ENCODE results near the gene ARL8B.

Gene ARL8B

DNA sequence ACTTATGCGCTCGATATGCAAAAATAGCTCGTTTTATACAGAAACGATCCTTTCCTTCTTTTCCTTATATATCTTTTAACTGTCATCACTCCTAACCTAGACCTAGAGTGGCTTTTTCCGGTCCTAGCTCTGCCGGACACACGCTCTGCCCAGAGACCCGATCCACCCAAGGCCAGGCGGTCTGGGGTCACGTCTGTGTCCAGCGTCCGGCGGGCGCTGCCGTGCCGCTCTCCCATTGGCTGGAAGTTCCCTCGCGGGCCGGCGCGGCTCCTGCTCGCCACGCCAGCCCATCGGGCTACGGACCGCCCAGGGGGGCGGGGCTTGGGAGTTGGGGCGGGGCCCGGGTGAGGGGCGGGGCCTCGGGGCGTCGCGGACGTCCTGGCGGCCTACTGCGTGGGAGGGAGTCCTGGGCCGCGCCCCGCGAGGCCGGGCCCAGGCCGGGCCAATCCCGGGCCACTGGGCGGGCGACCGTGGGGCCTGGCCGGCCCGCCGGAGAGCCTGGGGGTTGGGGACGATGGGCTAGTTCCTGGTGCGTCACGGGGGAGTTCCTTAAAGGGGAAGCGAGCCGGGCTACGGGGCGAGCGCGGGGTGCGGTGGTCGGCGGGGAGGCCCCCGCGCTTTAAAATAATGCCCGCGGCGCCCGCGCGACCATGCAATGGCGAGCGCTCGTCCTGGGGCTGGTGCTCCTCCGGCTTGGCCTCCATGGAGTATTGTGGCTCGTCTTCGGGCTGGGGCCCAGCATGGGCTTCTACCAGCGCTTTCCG, 65.2 kb downstream of the ARL8B start, which contains the start of gene EDEM1:
TSS of gene EDEM1 (plus strand) at position 552 of the 764 bp plus-strand sequence. CDS start at position 651, 99 bp downstream.
- DNase-seq (ENCODE audit: low spot score): peak; percentile 97

DNA sequence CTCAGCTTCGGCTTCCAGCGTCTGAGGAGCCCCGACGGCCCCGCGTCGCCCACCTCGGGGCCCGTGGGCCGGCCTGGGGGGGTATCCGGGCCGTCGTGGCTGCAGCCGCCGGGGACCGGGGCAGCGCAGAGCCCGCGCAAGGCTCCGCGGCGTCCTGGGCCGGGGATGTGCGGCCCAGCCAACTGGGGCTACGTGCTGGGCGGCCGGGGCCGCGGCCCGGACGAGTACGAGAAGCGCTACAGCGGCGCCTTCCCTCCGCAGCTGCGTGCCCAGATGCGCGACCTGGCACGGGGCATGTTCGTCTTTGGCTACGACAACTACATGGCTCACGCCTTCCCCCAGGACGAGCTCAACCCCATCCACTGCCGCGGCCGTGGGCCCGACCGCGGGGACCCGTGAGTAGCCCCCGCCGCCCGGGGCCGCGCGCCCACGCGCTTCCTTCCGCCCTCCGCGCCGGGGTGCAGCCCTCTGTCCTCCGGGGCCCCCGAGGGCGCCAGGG, 65.9 kb downstream of the ARL8B start:
- peak; percentile 36 for DNase-seq (ENCODE audit: low spot score)

DNA sequence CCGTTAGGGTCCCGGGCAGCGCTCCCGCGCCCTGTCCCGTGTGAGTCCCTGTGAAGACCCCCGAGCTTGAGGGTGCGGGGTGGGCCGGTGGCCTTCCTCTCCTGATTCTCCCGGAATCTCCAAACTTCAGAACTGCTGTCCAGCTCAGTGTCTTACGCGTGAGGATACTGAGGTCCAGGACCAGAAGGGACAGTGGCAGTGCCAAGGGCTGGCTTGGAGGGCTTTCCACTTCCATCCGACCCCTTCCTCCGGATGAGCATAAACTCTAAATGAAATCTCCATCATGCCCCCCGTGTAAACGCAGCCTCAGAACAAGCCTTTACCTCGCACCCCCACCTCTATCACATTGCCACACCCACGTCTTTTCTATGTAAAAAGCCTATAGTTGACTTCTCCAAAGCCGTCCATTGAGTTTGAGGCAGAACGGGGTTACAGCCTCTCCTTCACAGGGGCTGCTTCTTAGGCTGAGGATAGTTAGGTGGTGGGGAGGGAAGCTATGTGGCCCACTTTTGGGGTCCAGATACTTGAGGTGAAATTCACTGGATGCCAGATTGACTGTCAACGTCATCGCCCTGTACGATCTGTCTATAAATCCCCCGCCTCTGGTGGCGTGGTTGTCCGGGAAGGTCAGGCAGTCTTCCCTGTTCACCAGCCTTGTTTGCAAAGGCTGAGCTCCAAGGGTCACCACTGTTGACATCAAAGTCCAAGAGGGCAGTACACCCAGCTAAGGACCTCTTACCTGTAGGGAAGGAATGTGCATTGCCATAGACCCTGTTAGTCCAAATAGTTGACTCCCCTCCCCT, 66.5 kb downstream of the ARL8B start:
- peak; percentile 69 for DNase-seq (ENCODE audit: low spot score)

DNA sequence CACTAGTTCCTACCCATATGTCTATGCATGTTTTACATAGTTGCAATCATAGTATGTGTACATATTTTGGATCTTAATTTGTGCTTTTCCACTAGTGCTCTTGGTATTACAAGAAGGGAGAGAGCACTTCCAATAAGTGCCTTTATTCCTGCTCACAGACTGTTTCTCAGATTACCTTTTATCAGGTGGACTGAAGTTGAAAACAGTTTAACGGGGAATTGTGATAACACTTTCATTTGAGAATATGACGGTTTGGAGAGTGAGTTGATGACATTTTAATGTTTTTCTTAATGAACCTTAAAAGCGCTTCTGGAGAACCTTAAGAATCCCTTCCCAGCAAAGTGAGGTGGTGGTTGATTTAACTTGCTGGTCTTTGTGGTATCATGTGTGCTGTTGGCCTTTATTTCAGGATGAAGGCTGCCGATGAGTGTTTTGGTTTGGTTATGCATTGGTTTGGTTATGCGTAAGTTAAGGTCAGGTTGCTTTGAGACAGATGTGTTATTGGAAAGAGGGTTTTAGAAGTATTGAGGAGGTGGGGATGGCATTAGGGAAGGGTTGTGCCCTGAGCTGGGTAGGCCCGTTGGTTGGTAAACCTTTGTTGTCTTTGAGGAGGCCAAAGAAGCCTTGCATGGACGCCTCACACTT, 68.2 kb downstream of the ARL8B start:
- no peak for DNase-seq (ENCODE audit: low spot score)

DNA sequence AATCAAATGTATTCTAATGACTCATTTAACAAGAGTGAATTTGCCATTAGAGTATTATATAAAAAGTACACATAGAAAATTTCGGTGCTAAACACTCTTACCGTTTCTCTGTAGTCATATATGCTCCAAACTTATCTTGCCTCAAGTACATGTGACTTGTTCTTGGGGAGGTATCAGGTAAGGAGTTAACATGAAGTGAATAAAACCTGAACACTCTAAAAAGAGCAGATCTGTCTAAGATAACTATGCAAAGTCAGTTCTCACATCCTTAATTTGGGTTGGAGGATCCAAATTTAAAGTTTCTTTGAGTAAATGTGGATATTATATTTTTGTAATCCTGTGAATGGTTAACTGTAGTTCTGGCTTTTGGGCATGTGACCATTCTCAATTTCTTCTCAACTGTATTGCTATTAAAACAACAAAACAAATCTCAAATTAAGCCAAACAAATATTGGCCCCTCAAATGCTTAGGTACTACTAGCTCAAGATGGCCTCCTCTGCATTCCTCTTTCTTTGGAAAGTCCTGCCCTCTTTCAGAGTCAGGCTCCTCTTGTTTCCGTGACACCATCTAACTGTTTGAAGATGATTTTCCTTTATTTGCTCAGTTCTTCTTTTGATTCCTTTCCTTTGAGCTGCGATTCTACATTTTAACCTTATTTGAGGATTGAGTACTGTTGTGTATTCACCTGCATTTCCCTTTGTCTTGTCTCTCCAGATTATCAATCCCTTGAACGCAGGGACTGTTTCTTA, 69.6 kb downstream of the ARL8B start:
- DNase-seq (ENCODE audit: low spot score): no peak

DNA sequence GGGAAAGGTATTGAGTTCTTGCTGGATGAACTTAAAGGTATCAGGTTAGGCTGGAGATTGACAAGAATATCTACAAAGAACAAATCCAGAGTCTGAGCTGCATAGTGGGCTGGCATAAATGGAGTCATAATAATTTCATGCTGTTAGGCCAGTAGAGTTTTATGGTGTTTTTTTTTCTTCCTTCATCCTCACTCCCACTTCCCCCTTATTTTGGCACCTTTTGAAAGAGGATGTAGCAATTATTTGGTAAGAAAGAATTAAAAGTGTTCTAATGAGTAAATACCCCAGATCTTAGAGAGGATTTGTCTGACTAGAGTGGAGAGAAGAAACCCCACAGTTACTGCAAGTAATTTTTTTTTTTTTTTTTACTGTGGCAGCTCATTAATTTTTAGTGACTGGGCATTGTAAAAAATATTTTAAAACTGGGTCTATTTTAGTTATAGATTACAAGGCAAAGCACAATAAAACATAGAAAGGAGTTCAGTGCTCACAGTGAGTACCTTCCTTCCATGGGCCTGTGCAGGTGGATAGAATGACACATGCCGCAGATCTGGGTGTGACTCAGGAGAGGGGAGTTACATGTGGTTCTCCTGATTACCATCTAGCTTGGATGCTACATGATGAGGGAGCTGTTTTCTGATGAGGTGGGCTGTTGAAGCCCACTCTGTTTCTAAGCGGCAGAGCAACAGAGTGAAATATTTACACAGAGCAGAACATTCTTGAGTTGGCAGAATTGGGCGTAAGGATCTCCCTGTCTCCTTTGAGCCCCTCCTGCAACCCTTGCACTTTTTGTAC, 70.7 kb downstream of the ARL8B start:
- DNase-seq (ENCODE audit: low spot score): peak; percentile 25

DNA sequence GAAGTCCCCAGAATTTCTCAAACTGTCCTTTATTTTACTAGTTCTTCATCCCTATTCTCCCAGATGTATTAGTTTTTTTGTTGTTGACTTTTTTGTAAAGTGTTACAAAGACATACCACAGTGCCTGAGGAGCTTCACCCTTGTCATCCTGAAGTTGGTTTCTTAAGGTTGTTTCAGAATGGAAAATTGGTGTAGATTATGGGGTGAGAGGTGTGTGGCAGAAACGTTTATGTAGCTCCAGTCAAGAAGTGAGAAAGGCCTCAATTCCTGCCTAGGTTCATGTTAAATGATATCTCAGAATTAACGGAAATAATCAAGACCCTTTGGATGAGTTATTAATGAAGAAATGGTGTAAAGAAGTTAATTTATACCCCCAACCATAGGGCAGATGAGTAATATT, 72.2 kb downstream of the ARL8B start:
- no peak for DNase-seq (ENCODE audit: low spot score)

DNA sequence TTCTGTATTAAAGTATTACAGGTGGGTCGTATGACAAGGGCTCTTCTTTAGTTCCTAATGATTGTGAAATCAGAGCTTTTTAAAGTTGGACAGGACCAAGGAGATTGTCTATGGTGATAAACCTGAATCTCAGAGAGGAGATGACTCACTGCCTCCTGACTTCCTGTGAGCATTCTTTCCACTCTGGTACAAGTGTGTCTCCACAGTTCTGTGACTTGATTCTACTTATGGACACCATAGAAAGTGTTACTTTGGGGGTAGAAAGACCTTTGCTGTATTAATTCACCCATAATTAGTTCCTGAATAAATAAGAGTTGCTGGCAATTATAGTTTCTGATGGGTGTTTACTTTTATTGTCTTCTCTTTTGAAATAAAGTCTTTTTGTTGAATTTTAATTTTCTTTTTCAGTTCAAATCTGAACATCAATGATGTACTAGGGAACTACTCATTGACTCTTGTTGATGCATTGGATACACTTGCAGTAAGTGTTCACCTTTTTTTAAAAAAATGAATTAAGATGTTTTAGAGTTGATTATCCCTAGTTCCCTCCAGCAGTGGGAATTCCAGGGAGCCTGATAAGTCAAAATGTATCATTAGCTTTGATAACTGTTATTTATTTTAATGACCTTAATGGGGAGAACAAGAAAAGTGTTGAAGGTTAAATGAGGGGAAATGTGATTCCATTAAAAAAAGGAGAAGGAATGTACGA, 72.9 kb downstream of the ARL8B start:
- DNase-seq (ENCODE audit: low spot score): peak; percentile 71

DNA sequence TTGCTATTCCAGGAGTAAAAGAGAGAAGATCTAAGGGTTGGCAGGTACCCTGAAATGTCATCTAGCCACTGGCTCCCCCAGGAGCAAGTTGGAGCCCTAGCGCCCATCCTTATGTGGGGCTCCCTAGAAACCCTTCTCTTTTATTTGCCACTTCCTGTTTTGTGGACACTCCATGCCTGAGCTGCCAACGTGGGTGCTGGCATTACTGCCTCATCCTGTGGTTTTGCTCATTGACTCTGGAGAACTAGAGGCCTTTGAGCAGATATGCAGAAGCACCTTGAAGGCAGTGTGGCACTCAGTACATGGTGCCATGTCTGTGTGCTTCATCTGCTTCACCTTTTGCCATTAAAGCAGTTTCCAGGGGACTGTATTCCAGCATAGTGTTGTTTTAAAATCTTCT, 73.5 kb downstream of the ARL8B start:
- peak; percentile 34 for DNase-seq (ENCODE audit: low spot score)

DNA sequence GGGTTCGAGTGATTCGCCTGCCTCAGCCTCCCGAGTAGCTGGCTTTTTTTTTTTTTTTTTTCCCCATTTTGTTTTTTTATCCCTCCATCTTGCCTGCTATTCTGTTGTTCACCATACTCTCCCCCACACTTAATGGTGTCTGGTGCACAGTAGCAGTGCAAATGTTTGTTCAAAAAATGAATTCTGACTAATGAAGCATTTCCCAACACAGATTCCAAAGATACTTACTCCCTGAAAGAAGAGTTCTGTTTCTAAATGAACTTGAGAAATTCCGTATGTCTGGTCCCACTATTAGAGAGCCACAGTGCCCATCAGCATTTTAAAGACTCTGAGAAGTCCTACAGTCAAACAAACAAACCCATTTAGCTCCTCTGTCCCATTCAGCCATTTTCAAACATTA, 74.9 kb downstream of the ARL8B start:
- DNase-seq (ENCODE audit: low spot score): no peak

DNA sequence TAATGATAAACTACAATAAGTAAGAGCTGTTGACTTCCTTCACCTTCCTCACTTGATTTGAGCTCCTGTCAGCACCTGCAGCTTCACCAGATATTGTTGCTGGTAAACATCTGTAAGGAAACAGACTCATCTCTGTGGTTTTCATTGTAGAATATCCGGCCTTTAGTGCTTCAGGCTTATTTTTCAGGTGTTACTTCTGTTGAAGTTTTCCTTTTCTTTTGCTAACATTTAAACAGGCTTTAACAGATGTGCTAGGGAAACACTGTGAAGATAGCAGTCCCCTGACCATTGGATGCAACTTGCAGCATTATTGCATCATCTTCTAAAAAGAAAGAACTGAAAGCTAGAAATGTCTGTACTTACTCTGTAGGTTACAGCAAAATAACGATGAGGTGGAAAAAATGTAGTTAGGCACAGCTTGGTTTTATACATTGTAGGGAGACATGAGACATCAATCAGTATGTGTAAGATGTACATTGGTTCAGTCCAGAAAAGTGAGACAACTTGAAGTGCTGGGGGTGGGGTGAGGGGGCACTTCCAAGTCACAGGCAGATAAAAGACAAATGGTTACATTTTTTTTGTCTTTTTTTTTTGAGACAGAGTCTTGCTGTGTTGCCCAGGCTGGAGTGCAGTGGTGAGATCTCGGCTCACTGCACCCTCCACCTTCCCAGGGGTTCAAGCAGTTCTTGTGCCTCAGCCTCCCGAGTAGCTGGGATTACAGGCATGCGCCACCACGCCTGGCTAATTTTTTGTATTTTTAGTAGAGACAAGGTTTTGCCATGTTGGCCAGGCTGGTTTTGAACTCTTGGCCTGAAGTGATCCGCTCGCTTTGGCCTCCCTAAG, 75.6 kb downstream of the ARL8B start:
- peak; percentile 76 for DNase-seq (ENCODE audit: low spot score)

DNA sequence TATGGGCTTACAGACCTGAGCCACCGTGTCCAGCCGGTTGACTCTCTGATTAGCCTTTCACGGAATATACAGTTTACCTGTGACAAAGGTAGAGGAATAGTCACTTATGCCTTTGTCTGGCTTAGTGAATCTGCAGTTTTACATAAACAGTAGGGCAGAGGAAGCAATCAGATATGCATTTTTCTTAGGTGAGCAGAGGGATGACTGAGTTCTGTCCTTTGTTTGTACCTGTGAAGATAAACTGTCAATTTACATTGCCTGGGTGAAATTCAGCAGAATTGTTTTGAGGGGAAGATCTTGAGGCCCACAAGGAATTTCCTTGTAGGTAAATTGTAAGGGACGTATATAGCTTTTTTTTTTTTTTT, 76.2 kb downstream of the ARL8B start:
- DNase-seq (ENCODE audit: low spot score): no peak

DNA sequence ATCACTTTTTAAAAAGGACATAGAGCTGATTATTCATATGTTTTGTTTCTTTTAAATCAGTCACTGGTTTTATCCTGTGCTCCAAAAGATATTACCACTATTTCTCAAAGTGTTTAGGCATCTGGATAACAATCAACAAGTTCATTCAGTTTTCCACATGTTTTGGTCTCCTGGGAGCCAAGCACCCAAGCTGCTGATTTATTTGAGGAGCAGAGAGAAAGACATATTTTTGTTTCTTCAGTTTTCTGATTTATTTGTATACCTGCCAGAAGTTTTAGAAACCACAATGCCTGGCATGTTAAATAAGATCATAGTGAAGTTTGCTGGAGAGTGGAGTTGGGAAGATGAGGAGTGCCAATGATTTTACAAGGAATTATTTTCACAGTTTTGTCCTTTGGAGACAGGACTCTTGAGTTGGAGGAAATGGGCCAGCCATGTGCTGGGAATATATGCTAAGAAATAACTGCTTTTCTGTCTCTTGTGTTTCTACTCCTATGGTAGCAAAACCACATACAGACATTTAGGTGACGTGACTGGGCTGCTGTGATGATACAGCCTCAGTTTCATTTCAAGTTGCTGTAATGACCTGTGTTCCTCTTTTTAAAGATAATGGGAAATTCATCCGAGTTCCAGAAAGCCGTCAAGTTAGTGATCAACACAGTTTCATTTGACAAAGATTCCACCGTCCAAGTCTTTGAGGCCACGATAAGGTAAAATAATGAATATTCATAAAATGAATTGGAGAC, 77.1 kb downstream of the ARL8B start:
- no peak for DNase-seq (ENCODE audit: low spot score)

DNA sequence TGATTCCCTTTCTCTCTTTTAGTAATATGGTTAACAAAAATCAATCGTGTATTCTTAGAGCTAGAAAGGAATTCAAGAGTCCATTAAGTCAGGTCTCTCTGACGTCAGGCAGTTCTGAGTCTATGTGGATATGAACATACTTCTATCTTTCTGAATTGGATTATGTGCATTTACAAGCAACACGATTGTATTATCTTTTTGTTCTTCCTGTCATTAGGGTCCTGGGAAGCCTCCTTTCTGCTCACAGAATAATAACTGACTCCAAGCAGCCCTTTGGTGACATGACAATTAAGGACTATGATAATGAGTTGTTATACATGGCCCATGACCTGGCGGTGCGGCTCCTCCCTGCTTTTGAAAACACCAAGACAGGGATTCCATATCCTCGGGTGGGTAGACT, 79.4 kb downstream of the ARL8B start:
- DNase-seq (ENCODE audit: low spot score): no peak

DNA sequence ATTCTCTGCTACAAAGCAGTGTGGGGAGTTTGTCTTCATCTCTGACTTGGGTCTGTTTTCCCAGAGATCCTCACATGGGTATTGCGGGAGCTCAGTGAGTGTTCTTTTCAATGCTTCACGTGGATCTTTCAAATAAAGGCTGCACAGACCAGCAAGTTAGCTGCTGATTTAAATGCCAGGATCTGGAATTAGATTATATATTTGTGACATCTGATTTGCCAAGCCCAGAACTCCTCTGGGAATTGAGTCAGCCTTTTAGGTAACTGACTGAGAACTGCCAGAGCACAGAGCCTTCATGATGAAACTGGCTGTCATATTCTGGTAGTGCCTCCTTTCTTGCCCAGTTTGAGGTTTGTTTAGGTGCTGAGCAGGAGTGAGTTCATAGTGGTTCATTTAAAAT, 80.1 kb downstream of the ARL8B start:
- no peak for DNase-seq (ENCODE audit: low spot score)

DNA sequence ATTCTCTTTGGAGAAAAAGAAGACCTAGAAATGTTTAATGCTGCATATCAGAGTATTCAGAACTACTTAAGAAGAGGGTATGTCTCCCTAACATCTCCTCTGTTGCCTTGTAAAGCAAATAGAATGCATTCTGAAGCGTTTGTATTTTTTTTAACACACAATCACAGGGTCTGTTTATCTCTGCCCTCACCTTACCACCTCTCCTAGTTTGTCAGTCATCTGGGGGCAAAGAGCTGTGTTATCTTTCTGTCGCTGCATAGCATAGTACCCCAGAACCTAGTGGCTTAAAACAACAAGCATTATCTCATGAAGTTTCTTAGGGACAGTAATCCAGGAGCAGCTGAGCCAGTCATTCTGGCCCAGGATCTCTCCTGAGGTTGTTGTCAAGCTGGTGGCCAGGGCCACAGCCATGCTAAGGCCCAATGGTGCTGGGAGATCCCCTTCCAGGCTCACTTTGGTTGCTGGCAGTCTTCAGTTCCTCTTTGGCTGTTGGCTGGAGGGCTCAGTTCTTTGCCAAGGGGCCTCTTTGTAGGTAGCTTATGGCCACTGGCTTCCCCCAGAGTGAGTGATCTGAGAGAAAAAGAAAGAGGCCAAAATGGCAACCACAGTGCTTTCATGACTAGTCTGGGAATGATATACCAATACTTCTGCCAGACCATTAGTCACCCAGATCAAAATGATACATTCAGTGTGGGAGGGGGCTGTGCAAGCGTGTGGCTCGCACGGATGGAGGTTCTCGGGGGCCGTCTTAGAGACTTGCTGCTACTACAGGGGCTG, 83.3 kb downstream of the ARL8B start:
- DNase-seq (ENCODE audit: low spot score): no peak

DNA sequence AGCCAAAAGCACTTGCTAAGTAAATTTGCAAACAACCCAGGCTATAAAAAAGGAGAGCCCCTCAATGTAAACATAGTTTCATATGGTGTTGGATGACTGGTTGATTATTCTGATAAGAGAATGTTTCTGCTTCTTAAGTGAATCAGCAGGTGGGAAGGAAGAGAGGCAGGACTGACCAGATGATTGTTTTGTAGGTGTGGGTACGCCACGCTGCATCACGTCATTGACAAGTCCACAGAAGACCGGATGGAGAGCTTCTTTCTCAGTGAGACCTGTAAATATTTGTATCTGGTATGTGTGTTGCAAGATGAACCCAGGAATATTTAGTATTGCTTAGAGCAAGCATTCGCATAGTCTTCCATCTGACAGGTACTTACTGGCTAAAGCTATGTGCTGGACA, 88.8 kb downstream of the ARL8B start:
- DNase-seq (ENCODE audit: low spot score): no peak

All from CD4-positive, alpha-beta T cell treated with Interleukin-2 at 100 ng/mL for 4 hours (primary cell).